ENCODE data around the gene CEP43.

GRCh38 chr6:166954118-166954713, 45.0 kb upstream of the CEP43 start:
- TF ChIP-seq CTCF (IDR thresholded peaks at IDR 0.05 in 2 of 3, conservative IDR thresholded peaks at IDR 0.05 in 1 of 3; ENCODE audit: control insufficient read depth in 2 of 3, extremely low read depth in 1 of 3, insufficient read depth in 1 of 3, low read depth in 3 of 3, low read length in 3 of 3) (no peak), TCF3 (IDR thresholded peaks at IDR 0.05; ENCODE audit: borderline replicate concordance, insufficient read depth, low read depth, low read length) (no peak), POLR2AphosphoS5 (IDR thresholded peaks at IDR 0.05; ENCODE audit: low read length) (no peak), MXI1 (IDR thresholded peaks at IDR 0.05; ENCODE audit: low read depth, low read length) (no peak), FOXM1 (IDR thresholded peaks at IDR 0.05; ENCODE audit: low read depth, low read length) (no peak), MEF2B (IDR thresholded peaks at IDR 0.05; ENCODE audit: partially characterized antibody, poor library complexity, severe bottlenecking) (no peak), EGR1 (IDR thresholded peaks at IDR 0.05; ENCODE audit: borderline replicate concordance in 1 of 2, low read depth in 2 of 2, low read length in 2 of 2) (no peak)
